PC-9 (cell line): ENCODE results near the gene LHX1.

ENCODE experiments used
- CTCF ChIP-seq: fragments of 200-600 bp; sonication (generic); conservative IDR thresholded peaks from 2 replicates; pipeline ENCODE4 v1.6.1; 2017; ENCODE audit warnings: mixed run types, antibody characterized with exemption, mild to moderate bottlenecking, moderate library complexity
- EZH2 ChIP-seq: fragments of 200-600 bp; sonication (generic); IDR thresholded peaks from 2 replicates; pipeline ENCODE4 v1.8.0; 2017; ENCODE audit warnings: antibody characterized with exemption, low read depth

- TF ChIP-seq CTCF (no peak), EZH2 (no peak)
Measured at GRCh38 chr17:36913132-36913531, 24.1 kb upstream of the LHX1 start.
